Measurements from ENCODE around the gene LENG1.

The LENG1 gene

DNA sequence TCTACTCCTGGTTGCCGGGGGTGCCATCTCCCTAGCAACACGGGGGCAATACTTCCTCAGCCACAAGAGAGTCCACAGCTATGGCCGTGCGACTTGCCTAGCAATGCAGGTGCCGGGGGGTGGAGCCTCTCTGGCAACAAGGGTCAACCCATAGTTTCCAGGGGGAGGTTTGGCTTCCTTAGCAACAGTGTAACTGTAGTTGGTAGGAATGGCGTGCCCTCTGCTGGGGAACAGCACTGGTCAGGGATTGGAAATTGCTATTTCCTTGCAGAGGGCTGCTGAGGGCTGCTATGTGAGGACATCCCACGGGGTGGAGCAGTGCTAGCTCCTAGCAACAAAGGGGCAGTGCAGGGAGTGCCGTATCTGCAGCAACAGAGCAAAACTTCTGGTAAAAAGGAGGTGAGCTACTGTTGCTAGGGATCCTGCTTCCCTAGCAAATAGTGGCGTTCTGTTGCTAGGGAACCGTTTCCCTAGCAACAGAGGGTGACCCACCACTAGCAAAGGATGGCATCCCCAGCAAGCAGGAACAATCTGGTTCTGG lies 20.5 kb upstream of the LENG1 start:
- POLR2A ChIA-PET, result interaction anchor here (10.2 kb wide), 1 partner anchor 10 kb away, joined by 90 read pairs; the partner anchor contains the start of genes MBOAT7 and TSEN34
- no peaks in the 10 kb centered on the region for H3K9me3 ChIP-seq (ENCODE audit: control insufficient read depth, insufficient read depth, low read depth, low read length)
- H3K4me1 ChIP-seq (ENCODE audit: control insufficient read depth, insufficient read depth, low read length), result no peaks in the 10 kb centered on the region
- H3K4me3 ChIP-seq (ENCODE audit: low read depth, low read length), result no peak overlapping the region
- H3K36me3 ChIP-seq (ENCODE audit: control insufficient read depth in 2 of 2, insufficient read depth in 1 of 2, low read length in 2 of 2), result peaks cover 14 to 39% of the 10 kb centered on the region in 2 experiments; a peak in 2 of 3 replicates
- H3K27ac ChIP-seq (ENCODE audit: extremely low read depth, low read depth, low read length), result no peak overlapping the region
- CTCF ChIA-PET, result interaction anchor here (2.0 to 2.3 kb wide), 2 partner anchors 9 to 10 kb away, joined by 13 to 15 read pairs; partner anchors contain the start of gene MBOAT7
- TF ChIP-seq, protein P1, sequence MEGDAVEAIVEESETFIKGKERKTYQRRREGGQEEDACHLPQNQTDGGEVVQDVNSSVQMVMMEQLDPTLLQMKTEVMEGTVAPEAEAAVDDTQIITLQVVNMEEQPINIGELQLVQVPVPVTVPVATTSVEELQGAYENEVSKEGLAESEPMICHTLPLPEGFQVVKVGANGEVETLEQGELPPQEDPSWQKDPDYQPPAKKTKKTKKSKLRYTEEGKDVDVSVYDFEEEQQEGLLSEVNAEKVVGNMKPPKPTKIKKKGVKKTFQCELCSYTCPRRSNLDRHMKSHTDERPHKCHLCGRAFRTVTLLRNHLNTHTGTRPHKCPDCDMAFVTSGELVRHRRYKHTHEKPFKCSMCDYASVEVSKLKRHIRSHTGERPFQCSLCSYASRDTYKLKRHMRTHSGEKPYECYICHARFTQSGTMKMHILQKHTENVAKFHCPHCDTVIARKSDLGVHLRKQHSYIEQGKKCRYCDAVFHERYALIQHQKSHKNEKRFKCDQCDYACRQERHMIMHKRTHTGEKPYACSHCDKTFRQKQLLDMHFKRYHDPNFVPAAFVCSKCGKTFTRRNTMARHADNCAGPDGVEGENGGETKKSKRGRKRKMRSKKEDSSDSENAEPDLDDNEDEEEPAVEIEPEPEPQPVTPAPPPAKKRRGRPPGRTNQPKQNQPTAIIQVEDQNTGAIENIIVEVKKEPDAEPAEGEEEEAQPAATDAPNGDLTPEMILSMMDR (tag by site-specific recombination; IDR thresholded peaks at IDR 0.05), result peak; percentile 95
- TF ChIP-seq, protein P2, sequence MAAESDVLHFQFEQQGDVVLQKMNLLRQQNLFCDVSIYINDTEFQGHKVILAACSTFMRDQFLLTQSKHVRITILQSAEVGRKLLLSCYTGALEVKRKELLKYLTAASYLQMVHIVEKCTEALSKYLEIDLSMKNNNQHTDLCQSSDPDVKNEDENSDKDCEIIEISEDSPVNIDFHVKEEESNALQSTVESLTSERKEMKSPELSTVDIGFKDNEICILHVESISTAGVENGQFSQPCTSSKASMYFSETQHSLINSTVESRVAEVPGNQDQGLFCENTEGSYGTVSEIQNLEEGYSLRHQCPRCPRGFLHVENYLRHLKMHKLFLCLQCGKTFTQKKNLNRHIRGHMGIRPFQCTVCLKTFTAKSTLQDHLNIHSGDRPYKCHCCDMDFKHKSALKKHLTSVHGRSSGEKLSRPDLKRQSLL (tag by site-specific recombination; IDR thresholded peaks at IDR 0.05), result no peak
- TF ChIP-seq BCL11B (tag by site-specific recombination; IDR thresholded peaks at IDR 0.05; ENCODE audit: low read depth) (no peak), ZNF112 (tag by site-specific recombination; IDR thresholded peaks at IDR 0.05) (no peak), ZNF792 (tag by site-specific recombination; IDR thresholded peaks at IDR 0.05) (no peak), KLF16 (tag by site-specific recombination; IDR thresholded peaks at IDR 0.05) (0 out of 2 replicates have a peak, but pooled peaks have one; percentile 39), ZNF776 (tag by site-specific recombination; IDR thresholded peaks at IDR 0.05; ENCODE audit: borderline replicate concordance) (no peak), ZNF433 (tag by site-specific recombination; IDR thresholded peaks at IDR 0.05; ENCODE audit: low read depth) (no peak), WT1 (tag by site-specific recombination; IDR thresholded peaks at IDR 0.05) (no peak), ZNF239 (tag by site-specific recombination; IDR thresholded peaks at IDR 0.05) (no peak), KLF8 (tag by site-specific recombination; IDR thresholded peaks at IDR 0.05) (no peak), ZNF211 (tag by site-specific recombination; IDR thresholded peaks at IDR 0.05; ENCODE audit: low read depth) (no peak), ZNF16 (tag by site-specific recombination; IDR thresholded peaks at IDR 0.05; ENCODE audit: low read depth) (no peak), ZXDB (tag by site-specific recombination; IDR thresholded peaks at IDR 0.05) (0 out of 2 replicates have a peak, but pooled peaks have one; percentile 30), MYNN (tag by site-specific recombination; IDR thresholded peaks at IDR 0.05; ENCODE audit: borderline replicate concordance) (peak; percentile 90), EGR2 (tag by site-specific recombination; IDR thresholded peaks at IDR 0.05; ENCODE audit: low read depth) (no peak), ZNF76 (tag by site-specific recombination; IDR thresholded peaks at IDR 0.05; ENCODE audit: borderline replicate concordance, low read depth) (no peak), HOXA7 (CRISPR knock-in tag; IDR thresholded peaks at IDR 0.05; ENCODE audit: borderline replicate concordance) (no peak), ZNF654 (tag by site-specific recombination; IDR thresholded peaks at IDR 0.05; ENCODE audit: low read depth) (peak; percentile 26), ZNF571 (tag by site-specific recombination; IDR thresholded peaks at IDR 0.05) (no peak), GFI1B (tag by site-specific recombination; IDR thresholded peaks at IDR 0.05) (no peak), MZF1 (tag by site-specific recombination; IDR thresholded peaks at IDR 0.05; ENCODE audit: borderline replicate concordance) (no peak)
- TF ChIP-seq, protein P3, sequence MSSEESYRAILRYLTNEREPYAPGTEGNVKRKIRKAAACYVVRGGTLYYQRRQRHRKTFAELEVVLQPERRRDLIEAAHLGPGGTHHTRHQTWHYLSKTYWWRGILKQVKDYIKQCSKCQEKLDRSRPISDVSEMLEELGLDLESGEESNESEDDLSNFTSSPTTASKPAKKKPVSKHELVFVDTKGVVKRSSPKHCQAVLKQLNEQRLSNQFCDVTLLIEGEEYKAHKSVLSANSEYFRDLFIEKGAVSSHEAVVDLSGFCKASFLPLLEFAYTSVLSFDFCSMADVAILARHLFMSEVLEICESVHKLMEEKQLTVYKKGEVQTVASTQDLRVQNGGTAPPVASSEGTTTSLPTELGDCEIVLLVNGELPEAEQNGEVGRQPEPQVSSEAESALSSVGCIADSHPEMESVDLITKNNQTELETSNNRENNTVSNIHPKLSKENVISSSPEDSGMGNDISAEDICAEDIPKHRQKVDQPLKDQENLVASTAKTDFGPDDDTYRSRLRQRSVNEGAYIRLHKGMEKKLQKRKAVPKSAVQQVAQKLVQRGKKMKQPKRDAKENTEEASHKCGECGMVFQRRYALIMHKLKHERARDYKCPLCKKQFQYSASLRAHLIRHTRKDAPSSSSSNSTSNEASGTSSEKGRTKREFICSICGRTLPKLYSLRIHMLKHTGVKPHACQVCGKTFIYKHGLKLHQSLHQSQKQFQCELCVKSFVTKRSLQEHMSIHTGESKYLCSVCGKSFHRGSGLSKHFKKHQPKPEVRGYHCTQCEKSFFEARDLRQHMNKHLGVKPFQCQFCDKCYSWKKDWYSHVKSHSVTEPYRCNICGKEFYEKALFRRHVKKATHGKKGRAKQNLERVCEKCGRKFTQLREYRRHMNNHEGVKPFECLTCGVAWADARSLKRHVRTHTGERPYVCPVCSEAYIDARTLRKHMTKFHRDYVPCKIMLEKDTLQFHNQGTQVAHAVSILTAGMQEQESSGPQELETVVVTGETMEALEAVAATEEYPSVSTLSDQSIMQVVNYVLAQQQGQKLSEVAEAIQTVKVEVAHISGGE (tag by site-specific recombination; conservative IDR thresholded peaks at IDR 0.05; ENCODE audit: low read depth), result peak; percentile 50; the same call in 1 of the 2 replicates
- TF ChIP-seq, protein P4, sequence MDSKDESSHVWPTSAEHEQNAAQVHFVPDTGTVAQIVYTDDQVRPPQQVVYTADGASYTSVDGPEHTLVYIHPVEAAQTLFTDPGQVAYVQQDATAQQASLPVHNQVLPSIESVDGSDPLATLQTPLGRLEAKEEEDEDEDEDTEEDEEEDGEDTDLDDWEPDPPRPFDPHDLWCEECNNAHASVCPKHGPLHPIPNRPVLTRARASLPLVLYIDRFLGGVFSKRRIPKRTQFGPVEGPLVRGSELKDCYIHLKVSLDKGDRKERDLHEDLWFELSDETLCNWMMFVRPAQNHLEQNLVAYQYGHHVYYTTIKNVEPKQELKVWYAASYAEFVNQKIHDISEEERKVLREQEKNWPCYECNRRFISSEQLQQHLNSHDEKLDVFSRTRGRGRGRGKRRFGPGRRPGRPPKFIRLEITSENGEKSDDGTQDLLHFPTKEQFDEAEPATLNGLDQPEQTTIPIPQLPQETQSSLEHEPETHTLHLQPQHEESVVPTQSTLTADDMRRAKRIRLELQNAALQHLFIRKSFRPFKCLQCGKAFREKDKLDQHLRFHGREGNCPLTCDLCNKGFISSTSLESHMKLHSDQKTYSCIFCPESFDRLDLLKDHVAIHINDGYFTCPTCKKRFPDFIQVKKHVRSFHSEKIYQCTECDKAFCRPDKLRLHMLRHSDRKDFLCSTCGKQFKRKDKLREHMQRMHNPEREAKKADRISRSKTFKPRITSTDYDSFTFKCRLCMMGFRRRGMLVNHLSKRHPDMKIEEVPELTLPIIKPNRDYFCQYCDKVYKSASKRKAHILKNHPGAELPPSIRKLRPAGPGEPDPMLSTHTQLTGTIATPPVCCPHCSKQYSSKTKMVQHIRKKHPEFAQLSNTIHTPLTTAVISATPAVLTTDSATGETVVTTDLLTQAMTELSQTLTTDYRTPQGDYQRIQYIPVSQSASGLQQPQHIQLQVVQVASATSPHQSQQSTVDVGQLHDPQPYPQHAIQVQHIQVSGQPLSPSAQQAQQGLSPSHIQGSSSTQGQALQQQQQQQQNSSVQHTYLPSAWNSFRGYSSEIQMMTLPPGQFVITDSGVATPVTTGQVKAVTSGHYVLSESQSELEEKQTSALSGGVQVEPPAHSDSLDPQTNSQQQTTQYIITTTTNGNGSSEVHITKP (tag by site-specific recombination; IDR thresholded peaks at IDR 0.05), result peak; percentile 93
- TF ChIP-seq, protein P5, sequence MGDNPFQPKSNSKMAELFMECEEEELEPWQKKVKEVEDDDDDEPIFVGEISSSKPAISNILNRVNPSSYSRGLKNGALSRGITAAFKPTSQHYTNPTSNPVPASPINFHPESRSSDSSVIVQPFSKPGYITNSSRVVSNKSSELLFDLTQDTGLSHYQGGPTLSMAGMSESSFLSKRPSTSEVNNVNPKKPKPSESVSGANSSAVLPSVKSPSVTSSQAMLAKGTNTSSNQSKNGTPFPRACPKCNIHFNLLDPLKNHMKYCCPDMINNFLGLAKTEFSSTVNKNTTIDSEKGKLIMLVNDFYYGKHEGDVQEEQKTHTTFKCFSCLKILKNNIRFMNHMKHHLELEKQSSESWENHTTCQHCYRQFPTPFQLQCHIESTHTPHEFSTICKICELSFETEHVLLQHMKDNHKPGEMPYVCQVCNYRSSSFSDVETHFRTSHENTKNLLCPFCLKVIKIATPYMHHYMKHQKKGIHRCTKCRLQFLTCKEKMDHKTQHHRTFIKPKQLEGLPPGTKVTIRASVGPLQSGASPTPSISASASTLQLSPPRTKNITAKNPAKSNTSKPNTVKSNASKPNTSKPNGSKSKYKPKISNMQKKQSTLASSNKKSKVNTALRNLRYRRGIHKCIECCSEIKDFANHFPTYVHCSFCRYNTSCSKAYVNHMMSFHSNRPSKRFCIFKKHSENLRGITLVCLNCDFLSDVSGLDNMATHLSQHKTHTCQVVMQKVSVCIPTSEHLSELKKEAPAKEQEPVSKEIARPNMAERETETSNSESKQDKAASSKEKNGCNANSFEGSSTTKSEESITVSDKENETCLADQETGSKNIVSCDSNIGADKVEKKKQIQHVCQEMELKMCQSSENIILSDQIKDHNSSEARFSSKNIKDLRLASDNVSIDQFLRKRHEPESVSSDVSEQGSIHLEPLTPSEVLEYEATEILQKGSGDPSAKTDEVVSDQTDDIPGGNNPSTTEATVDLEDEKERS (tag by site-specific recombination; IDR thresholded peaks at IDR 0.05), result no peak
